NCI-H146 treated with DMSO at 0.1 percent for 48 hours (cell line): ENCODE data around the gene CNTNAP5.

ENCODE experiments used
- DNase-seq: peaks from one replicate; lab custom pipeline; 2025; ENCODE audit not compliant: unreplicated experiment; lab: John Stamatoyannopoulos, UW

The CNTNAP5 gene

DNA sequence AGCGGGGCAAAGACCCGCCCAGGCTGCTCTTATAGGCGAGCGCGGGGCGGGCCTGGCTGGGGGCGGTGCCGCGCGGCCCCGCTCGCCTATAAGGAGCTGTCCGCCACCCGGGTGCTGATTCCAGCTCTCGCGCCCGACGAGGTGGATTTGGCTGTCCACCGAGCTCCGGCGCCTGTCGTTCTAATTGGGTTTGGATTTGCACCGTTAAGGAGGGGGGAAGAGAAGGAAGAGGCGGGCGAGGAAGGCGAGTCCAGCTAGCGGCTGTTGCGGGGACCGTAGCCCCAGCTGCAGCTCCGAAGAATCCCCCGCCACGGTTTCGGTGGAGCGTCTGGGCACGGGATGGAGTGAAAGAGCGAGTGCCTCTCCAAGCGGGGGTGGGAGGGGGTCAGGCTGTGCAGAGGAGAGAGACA, at the start of gene CNTNAP5:
TSS of gene CNTNAP5 (plus strand) at position 117 of the 410 bp plus-strand sequence. CDS start 364 bp downstream, outside the sequence.
- DNase-seq = peak; percentile 62

GRCh38 chr2:123976054-123976648, 48.9 kb upstream of the CNTNAP5 start:
- no peak for DNase-seq

- peak; percentile 9 for DNase-seq
Observed at GRCh38 chr2:123993728-123994323, 31.3 kb upstream of the CNTNAP5 start.

DNA sequence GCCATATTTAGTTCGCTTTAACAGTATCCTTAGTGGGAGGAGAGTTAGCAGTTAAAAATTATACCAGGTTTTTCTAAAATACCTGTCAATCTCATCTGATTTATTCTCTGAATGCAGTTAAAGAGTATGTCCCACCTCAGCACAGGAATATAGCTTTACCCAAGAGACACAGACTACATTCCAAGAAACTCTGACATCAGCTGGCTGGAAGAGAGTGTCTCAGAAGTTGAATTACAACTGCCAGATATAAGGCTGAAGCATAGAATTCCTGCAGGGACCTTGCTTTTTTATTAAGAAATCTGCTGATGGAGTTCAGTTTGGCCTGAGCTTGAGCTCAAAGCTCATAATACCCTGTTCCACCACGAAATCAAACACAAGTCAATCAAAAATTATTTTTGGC, 25.4 kb upstream of the CNTNAP5 start:
- DNase-seq = no peak

GRCh38 chr2:124001696-124002430, 23.2 kb upstream of the CNTNAP5 start:
- no peak for DNase-seq

DNA sequence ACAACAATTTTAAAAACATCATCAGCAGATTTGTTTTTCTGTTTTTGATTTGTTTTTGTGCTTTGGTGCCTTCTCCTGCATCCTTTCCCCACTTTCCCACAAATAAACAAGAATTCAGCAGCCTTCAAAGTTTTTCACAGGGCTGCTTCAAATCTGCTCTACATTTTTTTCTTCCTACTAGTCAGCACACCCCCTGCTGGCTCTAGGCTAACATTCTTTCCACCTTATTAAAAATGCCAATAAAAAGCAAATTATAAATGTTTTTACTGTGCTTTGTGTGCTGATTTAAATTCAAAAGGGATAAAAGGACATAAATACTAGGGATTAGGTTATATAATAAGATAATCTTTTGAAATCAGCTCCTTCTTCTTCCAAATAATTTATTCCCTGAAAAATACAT, 6.2 kb upstream of the CNTNAP5 start:
- DNase-seq = no peak

GRCh38 chr2:124024561-124025170, 421 bp upstream of the CNTNAP5 start:
- peak; percentile 49 for DNase-seq

DNA sequence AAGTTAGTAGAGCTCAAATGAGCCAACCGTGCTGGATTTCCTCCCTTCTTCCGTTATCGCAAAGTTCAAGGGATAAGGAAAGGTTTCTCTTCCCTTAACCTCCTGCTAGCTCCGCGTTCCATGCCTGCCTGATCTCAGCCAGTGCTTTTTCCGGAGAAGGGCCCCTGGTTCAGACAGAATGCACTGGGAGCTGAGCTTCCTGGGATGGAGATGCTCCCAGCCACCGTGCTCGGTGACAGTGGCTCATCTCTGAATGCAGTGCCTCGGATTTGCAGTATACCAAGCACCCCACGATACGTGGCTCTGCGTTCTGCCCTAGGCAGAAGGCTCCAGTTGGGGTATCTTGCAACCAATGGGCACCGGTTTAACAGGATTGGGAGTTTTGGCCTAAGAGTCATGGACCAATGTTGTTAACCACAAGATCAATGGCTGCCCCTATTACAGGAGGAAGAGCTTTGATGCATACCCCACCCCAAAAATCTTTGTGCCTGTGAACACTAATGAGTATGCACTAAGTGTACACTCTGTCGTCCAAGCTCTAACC, 876 bp downstream of the CNTNAP5 start:
- DNase-seq = no peak

DNA sequence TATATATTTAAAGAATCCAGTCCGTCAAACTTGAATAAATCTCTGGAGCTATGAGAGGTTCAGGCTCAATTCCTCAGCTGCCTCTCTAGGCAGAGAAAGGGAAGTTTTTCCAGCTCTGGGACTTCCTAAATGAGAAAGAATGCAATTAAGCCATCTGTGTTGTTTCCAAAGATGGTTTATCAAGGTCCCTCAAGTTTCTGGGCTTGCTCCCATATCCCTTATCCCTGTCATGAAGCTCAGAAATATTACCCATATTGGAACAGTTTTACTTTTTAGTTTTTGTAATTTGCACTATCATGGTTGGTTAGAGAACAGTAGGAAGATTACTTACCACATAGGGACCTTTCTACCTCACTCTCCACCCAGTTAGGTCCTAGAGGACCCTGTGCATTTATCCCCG, 1.4 kb downstream of the CNTNAP5 start:
- DNase-seq = no peak

DNA sequence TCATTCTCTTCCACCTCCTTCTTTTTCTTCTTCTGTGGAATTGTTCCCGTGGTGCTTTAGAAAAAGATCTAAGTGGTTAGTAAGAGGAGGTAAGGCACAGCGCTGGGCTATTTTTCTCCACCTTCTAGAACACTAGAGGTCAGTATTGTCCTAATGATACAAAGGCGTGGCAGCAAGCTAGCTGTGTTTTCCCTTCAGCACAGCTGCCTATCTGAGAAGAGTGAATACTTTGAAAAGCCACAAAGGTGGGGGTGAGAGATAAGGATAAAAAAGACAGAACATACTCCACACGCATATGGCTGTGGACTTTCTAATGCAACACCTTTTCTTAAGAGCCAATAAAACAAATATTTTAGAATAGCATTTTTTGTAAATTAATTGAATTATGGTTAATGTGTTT, 2.1 kb downstream of the CNTNAP5 start:
- DNase-seq = peak; percentile 91

GRCh38 chr2:124032799-124033198, 7.7 kb downstream of the CNTNAP5 start:
- DNase-seq = no peak

DNA sequence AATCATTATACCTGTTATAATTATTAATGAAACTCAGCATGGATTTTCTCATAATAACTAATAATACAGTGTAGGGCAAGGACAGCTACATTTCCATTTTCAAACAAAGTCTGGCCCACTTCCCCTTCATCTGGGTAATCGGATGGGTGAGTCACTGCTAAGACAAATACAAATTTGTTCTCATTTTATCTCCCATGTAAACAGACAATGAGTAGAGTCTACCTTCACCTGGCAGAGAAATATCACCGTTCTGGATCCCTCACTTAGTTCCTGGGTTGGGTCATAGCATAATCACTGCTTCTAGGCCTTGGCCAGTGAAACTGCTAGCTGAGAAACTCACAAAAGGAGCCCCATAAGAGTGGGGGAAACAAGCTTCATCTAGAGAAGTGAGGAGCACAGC, 9.2 kb downstream of the CNTNAP5 start:
- peak; percentile 78 for DNase-seq

GRCh38 chr2:124035001-124035400, 9.9 kb downstream of the CNTNAP5 start:
- no peak for DNase-seq

GRCh38 chr2:124039032-124039431, 13.9 kb downstream of the CNTNAP5 start:
- DNase-seq = no peak

GRCh38 chr2:124039762-124040291, 14.7 kb downstream of the CNTNAP5 start:
- DNase-seq = peak; percentile 85

DNA sequence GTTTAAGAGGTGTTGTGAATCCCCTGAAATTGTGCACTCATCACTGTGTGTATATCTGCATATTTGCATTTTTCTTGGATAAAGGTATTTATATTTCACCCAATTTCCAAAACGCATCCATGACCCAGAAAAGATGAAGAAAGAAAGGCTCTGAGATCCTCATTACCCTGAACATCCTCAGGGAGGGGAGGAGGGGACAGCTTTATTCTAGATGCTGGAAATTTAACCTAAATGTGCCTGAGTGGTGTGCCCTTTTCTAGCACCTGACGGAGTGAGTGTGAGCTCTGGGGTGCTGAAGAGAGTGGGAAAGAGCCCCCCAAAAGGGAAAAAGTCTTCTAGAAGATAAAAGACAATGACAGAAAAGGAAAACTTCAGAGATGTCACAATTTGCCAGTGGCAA, 20.8 kb downstream of the CNTNAP5 start:
- DNase-seq = no peak

DNA sequence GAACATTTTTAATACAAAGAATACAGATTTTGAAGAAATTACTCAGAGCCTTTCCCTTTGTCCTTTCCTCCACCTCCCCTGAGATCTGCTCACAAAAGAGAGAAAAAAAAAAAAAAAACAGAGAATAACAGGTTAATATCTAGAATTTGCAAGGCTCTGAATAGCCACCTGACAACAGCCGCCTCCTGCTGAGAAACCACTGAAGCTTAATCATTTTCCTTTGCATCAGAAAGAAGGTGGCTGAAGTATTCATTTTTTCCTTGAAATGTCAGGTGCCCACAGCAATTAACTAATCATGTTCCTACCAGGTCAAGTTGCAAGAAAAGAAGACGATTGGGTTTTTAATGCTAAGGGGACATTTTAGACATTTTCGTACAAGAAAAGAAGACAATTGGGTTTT, 21.2 kb downstream of the CNTNAP5 start:
- peak; percentile 67 for DNase-seq

- DNase-seq = no peak
Observed at GRCh38 chr2:124048102-124048501, 23.0 kb downstream of the CNTNAP5 start.

GRCh38 chr2:124048664-124049063, 23.6 kb downstream of the CNTNAP5 start:
- no peak for DNase-seq

DNA sequence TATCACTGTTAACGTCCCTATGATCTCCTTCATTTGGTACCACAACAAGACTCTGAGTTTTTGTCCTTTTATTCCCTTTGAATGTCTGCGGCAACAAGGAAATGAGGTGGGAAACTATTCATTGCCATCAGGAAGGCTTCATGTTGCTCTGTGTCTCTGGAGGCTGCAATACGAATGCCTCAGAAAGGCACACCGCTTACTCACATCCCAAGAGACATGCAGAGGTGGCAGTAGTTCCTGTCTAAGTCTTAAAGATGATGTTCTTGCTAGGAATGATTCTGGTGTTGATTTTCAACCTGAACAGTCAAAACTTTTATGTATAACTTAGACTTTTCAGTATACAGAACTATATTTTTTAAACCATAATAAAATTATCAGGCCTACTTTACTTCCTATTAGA, 24.0 kb downstream of the CNTNAP5 start:
- no peak for DNase-seq

DNA sequence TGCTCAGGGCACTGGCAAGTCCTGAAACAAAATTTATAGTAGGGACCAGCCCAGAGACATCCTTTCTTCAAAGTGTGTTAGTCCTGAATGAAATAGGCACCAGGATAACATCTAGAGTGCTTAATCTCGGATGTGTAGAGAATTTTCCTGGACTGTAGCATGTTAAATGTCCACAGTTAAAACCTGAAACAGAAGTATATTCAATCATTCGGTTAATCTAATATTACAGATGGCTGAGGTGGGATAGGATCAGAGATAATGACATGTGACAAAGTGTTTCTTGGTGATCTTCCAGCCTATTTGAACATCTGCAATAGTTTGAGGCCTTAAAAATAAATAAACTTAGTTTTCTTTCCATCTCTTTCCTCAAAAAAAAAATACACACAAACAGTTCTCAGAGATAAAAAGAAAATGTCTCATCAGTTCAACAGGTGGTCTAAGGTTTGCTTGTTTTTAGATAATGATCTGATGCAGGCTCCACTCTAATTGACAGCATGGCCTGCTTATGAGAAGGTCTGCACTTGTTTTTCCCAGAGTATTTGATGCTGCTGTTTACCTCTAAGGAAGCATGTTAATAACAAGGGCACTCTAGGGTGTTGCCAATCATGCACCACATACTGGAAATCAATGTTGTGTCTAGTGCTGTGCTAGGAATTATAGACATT, 25.9 kb downstream of the CNTNAP5 start:
- DNase-seq = no peak
